Activated gamma-delta T cell treated with anti-CD3 and anti-CD28 coated beads, Interleukin-2, amount 50 U/mL, for 16 hours (primary cell): Measurements from ENCODE around the gene BRD1.

Experiments used
- DNase-seq: peaks from one replicate; pipeline ENCODE4 v3.0.0-alpha.2; 2020; ENCODE audit warnings: low read depth

BRD1 gene

DNA sequence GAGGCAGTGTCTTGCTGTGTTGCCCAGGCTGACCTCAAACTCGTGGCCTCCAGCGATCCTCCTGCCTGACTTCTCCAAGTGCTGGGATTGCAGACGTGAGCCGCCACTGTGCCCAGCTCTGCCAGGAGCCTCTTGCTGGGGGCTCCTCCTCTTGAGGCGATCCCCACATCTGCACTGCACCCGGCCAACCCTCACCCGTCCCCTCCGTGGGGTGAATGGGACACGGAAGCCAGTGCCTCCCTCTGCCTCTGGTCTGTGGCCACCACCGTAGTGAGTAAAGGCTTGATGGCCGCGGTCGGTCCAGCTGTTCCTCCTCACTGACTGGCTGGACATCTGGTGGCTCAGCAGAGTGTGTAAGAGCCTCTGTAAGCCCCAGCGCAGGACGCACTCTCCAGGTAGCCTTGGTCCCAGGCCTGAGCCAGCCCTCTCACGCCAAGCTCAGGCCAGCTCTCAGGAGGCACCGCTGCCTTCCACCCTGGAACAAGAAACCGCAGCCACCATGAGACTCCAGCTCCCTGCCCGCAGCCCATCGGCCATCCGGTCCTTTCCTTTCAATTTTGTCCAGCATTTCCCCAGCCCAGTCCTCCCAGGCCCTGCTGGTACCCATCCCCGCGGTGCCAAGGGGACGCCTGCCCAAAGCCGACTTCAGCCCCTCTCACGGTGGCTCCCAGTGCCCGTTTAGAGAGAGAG lies 100.3 kb downstream of the BRD1 start:
- DNase-seq, result no peak

DNA sequence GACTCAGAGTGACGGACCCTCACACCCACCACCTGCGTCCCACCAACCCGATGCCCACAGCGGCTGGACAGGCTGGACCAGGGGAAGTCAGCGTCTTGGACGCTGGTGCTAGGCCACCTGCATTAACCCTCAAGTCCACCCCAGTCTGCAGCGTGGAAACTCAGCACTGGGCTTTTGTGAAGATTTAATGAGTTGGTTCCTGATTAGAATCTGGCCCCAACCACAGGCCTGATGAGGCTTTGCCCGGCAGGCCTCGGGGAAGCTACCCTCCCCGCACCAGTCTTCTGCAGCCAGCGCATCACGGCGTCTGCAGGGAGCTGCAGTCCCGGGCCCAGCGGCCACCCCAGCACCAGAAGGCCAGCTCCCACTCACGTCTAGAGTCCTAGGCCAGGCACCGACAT lies 101.0 kb downstream of the BRD1 start:
- DNase-seq, result no peak

DNA sequence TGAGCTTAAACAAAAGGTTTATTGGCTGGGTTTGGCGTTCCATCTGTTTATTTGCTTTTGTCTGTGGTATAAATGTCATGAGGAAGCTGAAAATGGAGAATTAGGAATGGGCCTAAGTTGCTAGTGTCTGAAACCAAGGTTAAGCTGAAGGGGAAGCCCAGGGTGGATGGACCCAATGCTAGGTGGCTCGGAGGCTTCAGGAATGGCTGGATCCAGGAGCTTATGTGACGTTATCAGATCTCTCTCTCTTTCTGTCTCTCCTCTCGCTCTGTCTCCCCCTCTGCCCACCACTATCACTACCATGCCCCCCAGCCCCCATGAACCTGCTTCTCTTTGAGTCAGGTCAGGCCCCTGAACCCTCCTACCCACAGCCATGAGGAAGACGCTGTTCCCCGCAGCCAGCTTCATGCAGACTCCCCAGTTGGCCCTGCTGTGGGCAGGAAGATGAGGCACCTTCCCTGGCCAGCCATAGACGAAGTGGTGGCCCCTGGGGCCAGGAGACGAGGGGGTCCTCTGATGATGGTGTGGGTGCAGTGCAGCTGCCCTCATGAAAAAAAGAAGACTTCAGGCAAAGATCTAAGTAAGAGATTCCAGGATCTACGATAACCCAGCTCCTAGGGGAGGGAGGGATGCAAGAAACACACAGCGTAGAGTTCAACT lies 101.5 kb downstream of the BRD1 start:
- no peak for DNase-seq

DNA sequence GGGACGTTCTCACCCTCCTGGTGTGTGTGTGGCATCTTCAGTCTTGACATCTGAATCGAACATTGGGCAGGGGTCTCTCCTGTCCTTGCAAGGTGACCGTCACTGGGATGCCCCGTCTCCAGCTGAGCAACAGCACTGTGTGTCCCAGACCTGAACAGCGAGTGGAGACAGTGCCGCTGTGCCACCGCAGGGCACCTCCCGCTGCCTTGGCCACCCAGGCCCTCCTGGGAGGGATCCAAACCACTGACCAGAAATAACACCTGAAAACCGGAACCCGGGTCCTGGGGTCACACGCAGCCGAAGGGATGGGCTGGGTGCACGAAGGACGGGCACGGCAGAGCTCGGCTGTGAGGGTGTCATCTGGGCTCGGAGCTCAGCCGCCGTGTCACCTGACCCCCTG lies 102.2 kb downstream of the BRD1 start:
- no peak for DNase-seq

DNA sequence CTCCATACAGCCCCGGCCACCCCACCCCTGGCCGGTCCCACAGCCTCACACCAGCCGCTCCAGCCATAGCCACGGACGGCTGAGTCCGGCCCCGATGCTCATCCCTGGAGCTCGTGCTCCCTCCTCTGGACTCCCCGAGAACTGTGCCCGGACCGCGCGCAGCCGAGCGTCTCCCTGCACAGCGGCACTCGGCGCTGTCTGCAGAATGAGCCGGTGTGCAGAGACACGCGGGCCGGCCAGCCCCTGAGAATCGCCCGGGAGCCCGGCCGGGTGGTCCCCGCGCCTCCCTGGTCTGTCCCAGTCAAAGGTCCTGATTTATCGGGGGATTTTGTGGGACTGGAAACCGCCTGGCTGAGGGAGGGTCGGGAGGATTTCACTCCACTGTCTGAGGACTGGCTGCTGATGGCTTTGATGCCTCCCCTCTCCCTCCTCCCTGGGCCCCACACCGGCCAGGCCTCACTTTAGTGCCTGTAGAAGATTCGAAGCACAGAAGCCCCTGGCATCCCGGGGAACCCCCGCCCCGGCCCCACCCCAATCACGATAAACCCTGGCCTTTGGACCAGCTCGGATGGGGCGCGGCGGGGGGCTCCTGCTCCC lies 102.7 kb downstream of the BRD1 start:
- peak; percentile 54 for DNase-seq

DNA sequence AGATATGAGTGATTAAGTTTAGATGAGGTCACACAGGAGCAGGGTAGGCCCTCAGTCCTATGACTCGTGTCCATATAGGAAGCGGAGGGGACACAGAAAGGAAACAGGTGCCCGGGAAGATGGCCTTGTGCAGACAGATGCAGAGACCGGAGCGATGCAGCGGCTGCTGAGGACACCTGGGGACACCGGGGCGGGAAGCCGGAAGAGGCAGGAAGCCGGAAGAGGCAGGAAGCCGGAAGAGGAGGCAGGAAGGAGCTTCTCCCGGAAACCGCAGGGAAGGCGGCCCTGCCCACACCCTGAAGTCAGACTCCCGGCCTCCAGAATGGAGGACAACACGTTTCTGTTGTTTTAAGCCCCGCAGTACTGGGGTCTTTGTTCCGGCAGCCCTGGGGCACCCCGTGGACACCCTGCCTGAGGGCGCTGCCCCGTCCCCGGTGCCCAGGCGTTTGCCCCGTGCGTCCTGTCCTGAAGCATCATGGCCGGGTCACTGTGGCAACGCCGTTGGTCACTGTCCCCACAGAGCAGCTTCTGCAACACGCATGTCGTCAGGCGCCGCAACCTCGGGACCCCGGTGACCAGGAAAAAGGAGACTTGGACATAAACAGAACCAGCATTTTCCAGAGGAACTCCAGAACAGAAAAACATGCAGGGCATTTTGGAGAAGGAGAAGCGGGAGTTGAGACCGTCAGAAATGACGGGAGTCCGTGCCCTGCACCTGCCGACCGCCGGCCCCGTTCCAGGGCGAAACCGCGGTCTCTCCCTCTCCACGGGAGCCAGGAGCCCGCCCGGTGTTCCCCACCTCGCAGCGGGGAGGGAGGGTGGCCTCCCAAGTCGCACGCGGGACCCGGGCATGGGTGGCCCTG lies 103.4 kb downstream of the BRD1 start:
- no peak for DNase-seq

DNA sequence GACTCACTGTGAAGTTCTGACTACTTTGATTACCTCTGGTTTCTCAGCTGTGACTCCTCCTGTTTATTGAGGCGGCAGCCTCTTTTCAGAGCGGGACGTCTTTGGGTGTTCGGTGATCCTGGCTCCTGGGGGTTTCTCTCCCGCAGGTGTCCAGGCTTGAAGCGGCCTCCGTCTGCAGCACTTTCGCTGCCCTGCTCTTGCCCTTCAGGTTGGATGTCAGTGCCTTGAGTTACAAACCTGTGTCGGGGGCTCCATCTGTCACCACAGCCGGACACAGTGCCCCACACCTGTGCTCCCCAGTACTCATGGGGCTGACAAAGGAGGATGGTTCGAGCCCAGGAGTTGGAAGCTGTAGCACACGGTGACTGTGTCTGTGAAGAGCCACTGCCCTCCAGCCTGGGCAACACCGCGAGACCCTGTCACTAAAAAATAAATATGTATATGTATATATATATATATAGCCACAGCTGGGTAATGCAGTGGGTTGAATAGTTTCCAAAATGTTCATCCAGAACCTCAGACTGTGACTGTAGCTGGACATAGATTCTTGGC lies 104.1 kb downstream of the BRD1 start:
- DNase-seq, result no peak
